ENCODE measurements around the gene AKNA.

The AKNA gene

GRCh38 chr9:114374936-114375335 is 12.8 kb downstream of the AKNA start:
- no peak for DNase-seq

GRCh38 chr9:114373960-114374730 is 13.6 kb downstream of the AKNA start:
- no peak for DNase-seq

- DNase-seq, result peak; percentile 75
Observed at GRCh38 chr9:114372921-114373448, 14.8 kb downstream of the AKNA start.

GRCh38 chr9:114371973-114372917 is 15.5 kb downstream of the AKNA start:
- DNase-seq, result no peak

GRCh38 chr9:114371343-114371944 is 16.3 kb downstream of the AKNA start:
- no peak for DNase-seq

GRCh38 chr9:114370968-114371320 is 16.8 kb downstream of the AKNA start:
- DNase-seq, result no peak

GRCh38 chr9:114370251-114370967 is 17.4 kb downstream of the AKNA start:
- no peak for DNase-seq

- DNase-seq, result no peak
Observed at GRCh38 chr9:114369216-114370130, 18.3 kb downstream of the AKNA start.

GRCh38 chr9:114367772-114368569 is 19.8 kb downstream of the AKNA start:
- DNase-seq, result no peak

- no peak for DNase-seq
Observed at GRCh38 chr9:114367366-114367765, 20.4 kb downstream of the AKNA start.

- peak; percentile 13 for DNase-seq
Observed at GRCh38 chr9:114366334-114367128, 21.3 kb downstream of the AKNA start.

GRCh38 chr9:114365194-114365593 is 22.6 kb downstream of the AKNA start:
- DNase-seq, result no peak

GRCh38 chr9:114364134-114365041 is 23.4 kb downstream of the AKNA start:
- DNase-seq, result no peak

GRCh38 chr9:114363424-114363823 is 24.4 kb downstream of the AKNA start:
- DNase-seq, result no peak

GRCh38 chr9:114362394-114362793 is 25.4 kb downstream of the AKNA start:
- DNase-seq, result no peak

GRCh38 chr9:114361542-114361941 is 26.2 kb downstream of the AKNA start:
- DNase-seq, result no peak

GRCh38 chr9:114359801-114360200 is 28.0 kb downstream of the AKNA start:
- no peak for DNase-seq

GRCh38 chr9:114357911-114358328 is 29.9 kb downstream of the AKNA start:
- DNase-seq, result no peak

- DNase-seq, result no peak
Observed at GRCh38 chr9:114357360-114357759, 30.4 kb downstream of the AKNA start.

All from stimulated activated naive CD4-positive, alpha-beta T cell treated with Interleukin-2 at 50 U/mL for 16 hours (primary cell).